ENCODE results near the gene PITPNM1. TPM values are rescaled to one million over a fixed set of nuclear protein-coding genes. Genes with fewer than 3 reads are reported as not detected.

PITPNM1 gene
- total RNA-seq, 1 donor from 2014 or later: 120 TPM

DNA sequence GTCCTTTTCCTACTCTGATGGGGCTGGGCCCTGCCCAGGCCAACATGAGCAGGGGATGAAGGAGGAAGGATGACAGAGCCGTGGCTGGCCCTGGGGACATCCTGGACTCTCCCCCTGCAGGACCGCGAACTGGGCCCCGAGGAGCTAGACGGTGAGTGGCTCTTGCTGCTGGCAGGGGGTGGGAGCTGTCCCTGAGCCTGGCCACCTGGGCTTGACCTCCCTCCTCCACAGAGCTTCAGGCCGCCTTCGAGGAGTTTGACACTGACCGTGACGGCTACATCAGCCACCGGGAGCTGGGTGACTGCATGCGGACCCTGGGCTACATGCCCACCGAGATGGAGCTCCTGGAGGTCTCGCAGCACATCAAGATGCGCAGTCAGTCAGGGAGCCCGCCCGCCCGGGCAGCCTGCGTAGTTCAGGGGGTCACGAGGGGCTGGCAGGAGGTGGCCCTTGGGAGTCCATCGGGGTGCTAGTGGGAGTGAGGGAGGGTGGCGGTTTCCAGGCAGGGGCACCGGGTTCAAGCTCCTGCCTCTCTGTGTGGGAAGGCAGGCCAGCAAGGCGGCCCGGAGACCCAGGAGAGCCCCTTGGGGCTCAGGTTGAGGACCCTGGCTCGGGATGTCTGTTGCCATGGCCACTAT lies 49.0 kb downstream of the PITPNM1 start:
- H3K4me3 Mint-ChIP-seq (ENCODE audit: low read depth): no peak overlapping the region
- peaks cover 4% of the 10 kb centered on the region for H3K4me1 Mint-ChIP-seq (ENCODE audit: low read depth)

DNA sequence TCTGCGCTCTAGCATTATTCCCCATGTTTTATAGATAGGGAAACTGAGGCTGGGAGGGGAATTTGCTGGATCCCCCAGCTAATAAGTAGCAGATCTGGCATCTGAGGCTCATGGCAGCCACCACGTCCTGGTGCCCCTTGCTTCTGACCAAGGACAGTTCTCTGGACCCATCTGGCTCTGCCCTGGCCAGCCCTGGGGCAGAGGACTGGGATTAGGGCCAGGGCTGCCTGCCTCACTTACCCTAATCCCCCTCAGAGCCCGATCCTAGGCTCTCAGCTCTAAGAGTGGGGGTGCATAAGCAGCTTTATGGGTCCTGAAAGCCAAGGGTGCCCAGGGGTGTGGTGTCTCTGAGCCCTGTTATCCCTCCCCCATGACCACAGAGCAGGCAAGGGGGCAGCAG lies 50.1 kb downstream of the PITPNM1 start, which contains the start of gene CABP4:
Gene CABP4 (plus strand): TSS at position 301 of the 400 bp plus-strand sequence. CDS start 70 bp downstream, at position 371.
- intact Hi-C loops (cut with micrococcal nuclease): no loop called here
- H3K36me3 Mint-ChIP-seq (ENCODE audit: low read depth): no peaks in the 10 kb centered on the region
- no peak within 1 kb of the TSS for H3K27ac Mint-ChIP-seq
- no peak within 1 kb of the TSS for H3K4me3 Mint-ChIP-seq (ENCODE audit: low read depth)
- no peaks in the 10 kb centered on the region for H3K9me3 Mint-ChIP-seq
- no peak for DNase-seq (ENCODE audit: low spot score)
- H3K4me1 Mint-ChIP-seq (ENCODE audit: low read depth): peaks cover 2% of the 10 kb centered on the region
- peaks cover 3% of the 10 kb centered on the region for H3K27me3 Mint-ChIP-seq (ENCODE audit: low read depth)

More for the DNA sequence above, 49.0 kb downstream of the PITPNM1 start:
- H3K9me3 Mint-ChIP-seq: no peaks in the 10 kb centered on the region
- DNase-seq (ENCODE audit: low spot score): no peak
- intact Hi-C loops (cut with micrococcal nuclease): no loop called here
- no peaks in the 10 kb centered on the region for H3K36me3 Mint-ChIP-seq (ENCODE audit: low read depth)
- H3K27me3 Mint-ChIP-seq (ENCODE audit: low read depth): peaks cover 6% of the 10 kb centered on the region
- H3K27ac Mint-ChIP-seq: no peak overlapping the region

- no peak for DNase-seq (ENCODE audit: low spot score)
- Mint-ChIP-seq H3K36me3 (ENCODE audit: low read depth) (no peaks in the 10 kb centered on the region), H3K4me1 (ENCODE audit: low read depth) (peaks cover 5% of the 10 kb centered on the region), H3K27ac (no peak overlapping the region), H3K4me3 (ENCODE audit: low read depth) (no peak overlapping the region), H3K27me3 (ENCODE audit: low read depth) (no peaks in the 10 kb centered on the region), H3K9me3 (no peaks in the 10 kb centered on the region)
- intact Hi-C loops (cut with micrococcal nuclease): no loop called here
Observed at GRCh38 chr11:67453816-67454732, 51.1 kb downstream of the PITPNM1 start.

DNA sequence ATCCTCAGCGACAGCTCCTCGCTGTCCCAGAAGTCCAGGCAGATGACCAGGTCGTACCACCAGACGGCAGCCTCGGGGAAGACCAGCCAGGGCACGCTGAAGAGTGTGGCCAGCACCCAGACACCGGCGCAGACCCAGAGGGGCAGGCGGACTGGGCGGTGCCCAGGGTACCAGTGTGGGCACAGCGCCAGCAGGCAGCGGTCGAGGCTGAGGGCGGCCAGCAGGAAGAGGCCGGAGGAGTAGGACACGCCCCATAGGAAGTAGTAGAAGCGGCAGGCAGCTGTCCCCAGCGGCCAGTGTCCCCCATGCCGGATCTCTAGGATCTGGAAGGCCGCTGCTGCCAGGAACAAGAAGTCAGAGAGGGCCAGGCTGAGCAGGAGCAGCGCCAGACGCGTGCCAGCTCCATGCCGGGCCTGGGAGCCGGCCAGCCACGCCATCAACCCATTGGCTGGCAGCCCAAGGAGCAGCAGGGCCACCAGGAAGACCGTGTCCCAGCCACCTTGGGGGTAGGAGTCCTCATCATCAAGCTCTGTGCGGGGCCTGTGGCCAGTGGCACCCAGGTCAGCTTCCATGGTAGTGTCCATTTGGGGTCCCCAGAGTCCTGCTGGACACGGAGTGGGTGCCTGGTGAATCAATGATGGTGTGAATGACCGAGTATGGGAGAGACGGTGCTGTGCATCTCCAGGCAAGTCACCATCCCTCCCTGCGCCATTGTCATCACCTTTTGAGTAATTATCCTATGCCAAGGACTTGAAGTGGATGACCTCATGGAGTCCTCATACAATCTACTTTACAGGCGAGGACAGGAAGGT lies 52.8 kb downstream of the PITPNM1 start, which contains the start of gene GPR152:
Gene GPR152 (minus strand): TSS at position 589 of the 812 bp plus-strand sequence. CDS start 5 bp downstream, at position 584.
- DNase-seq (ENCODE audit: low spot score): no peak
- no peak within 1 kb of the TSS for H3K27ac Mint-ChIP-seq
- no peaks in the 10 kb centered on the region for H3K9me3 Mint-ChIP-seq

DNA sequence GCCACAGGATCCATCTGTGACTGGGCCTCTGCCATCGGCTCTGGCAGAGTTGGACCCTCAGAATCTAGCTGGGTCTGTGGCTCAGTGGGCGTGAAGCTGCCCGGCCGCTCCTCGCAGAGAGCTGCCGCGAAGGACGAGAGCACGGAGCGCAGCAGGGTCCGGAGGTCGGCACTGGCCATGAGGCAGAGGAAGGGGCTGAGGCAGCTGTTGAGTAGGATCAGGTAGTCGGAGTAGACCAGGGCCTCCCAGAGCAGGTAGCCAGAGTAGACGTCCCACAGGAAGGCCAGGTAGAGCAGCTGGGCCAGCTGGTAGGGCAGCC lies 53.5 kb downstream of the PITPNM1 start:
- Mint-ChIP-seq H3K4me3 (ENCODE audit: low read depth) (no peak overlapping the region), H3K9me3 (no peaks in the 10 kb centered on the region), H3K4me1 (ENCODE audit: low read depth) (peaks cover 13% of the 10 kb centered on the region), H3K27me3 (ENCODE audit: low read depth) (no peaks in the 10 kb centered on the region), H3K36me3 (ENCODE audit: low read depth) (no peaks in the 10 kb centered on the region), H3K27ac (no peak overlapping the region)
- no peak for DNase-seq (ENCODE audit: low spot score)
- intact Hi-C loops (cut with micrococcal nuclease): no loop called here

More for the DNA sequence above, 52.8 kb downstream of the PITPNM1 start, which contains the start of gene GPR152:
- intact Hi-C loops (cut with micrococcal nuclease): no loop called here
- Mint-ChIP-seq H3K4me3 (ENCODE audit: low read depth) (no peak within 1 kb of the TSS), H3K36me3 (ENCODE audit: low read depth) (no peaks in the 10 kb centered on the region), H3K4me1 (ENCODE audit: low read depth) (peaks cover 11% of the 10 kb centered on the region), H3K27me3 (ENCODE audit: low read depth) (no peaks in the 10 kb centered on the region)

GRCh38 chr11:67450796-67451657 lies 54.1 kb downstream of the PITPNM1 start:
- Mint-ChIP-seq H3K4me3 (ENCODE audit: low read depth) (no peak overlapping the region), H3K36me3 (ENCODE audit: low read depth) (no peaks in the 10 kb centered on the region), H3K4me1 (ENCODE audit: low read depth) (peaks cover 15% of the 10 kb centered on the region), H3K9me3 (no peaks in the 10 kb centered on the region), H3K27me3 (ENCODE audit: low read depth) (no peaks in the 10 kb centered on the region), H3K27ac (no peak overlapping the region)
- no peak for DNase-seq (ENCODE audit: low spot score)
- intact Hi-C loops (cut with micrococcal nuclease): no loop called here

GRCh38 chr11:67449116-67449844 lies 55.9 kb downstream of the PITPNM1 start:
- Mint-ChIP-seq H3K27ac (peak overlapping the region; percentile 9), H3K36me3 (ENCODE audit: low read depth) (no peaks in the 10 kb centered on the region)

GRCh38 chr11:67448220-67448609 lies 56.9 kb downstream of the PITPNM1 start:
- Mint-ChIP-seq H3K4me3 (ENCODE audit: low read depth) (no peak overlapping the region), H3K4me1 (ENCODE audit: low read depth) (peaks cover 31% of the 10 kb centered on the region), H3K27ac (peak overlapping the region; percentile 8), H3K9me3 (no peaks in the 10 kb centered on the region), H3K36me3 (ENCODE audit: low read depth) (no peaks in the 10 kb centered on the region), H3K27me3 (ENCODE audit: low read depth) (no peaks in the 10 kb centered on the region)
- intact Hi-C loops (cut with micrococcal nuclease): no loop called here
- DNase-seq (ENCODE audit: low spot score): no peak

More at GRCh38 chr11:67449116-67449844, 55.9 kb downstream of the PITPNM1 start:
- Mint-ChIP-seq H3K4me3 (ENCODE audit: low read depth) (no peak overlapping the region), H3K27me3 (ENCODE audit: low read depth) (no peaks in the 10 kb centered on the region), H3K4me1 (ENCODE audit: low read depth) (peaks cover 28% of the 10 kb centered on the region), H3K9me3 (no peaks in the 10 kb centered on the region)
- DNase-seq (ENCODE audit: low spot score): no peak
- intact Hi-C loops (cut with micrococcal nuclease): no loop called here

DNA sequence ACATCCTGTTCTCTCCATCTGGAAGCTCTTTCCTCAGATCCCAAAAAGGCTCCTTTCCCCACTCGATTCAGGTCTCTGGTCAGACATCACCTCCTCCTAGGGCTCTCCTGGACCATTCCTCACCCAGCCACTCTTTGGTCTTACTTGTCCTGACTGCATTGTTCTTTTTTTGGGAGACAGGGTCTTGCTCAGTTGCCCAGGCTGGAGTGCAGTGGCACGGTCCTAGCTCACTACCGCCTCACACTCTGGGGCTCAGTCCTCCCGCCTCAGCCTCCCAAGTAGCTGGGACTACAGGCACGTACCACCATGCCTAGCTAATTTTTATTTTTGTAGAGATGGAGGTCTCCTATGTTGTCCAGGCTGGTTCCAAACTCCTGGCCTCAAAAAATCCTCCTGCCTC lies 59.6 kb downstream of the PITPNM1 start:
- Mint-ChIP-seq H3K4me1 (ENCODE audit: low read depth) (peaks cover 41% of the 10 kb centered on the region), H3K9me3 (no peaks in the 10 kb centered on the region), H3K27me3 (ENCODE audit: low read depth) (no peaks in the 10 kb centered on the region), H3K36me3 (ENCODE audit: low read depth) (no peaks in the 10 kb centered on the region), H3K27ac (peak overlapping the region; percentile 70), H3K4me3 (ENCODE audit: low read depth) (peak overlapping the region; percentile 76)
- intact Hi-C loops (cut with micrococcal nuclease): no loop called here
- DNase-seq (ENCODE audit: low spot score): no peak

- intact Hi-C loops (cut with micrococcal nuclease): loop anchor here (2.0 kb wide), 1 partner anchor 14 kb away; the partner anchor contains the start of gene RPS6KB2
- H3K4me1 Mint-ChIP-seq (ENCODE audit: low read depth): peaks cover 48% of the 10 kb centered on the region
- H3K9me3 Mint-ChIP-seq: no peaks in the 10 kb centered on the region
- H3K4me3 Mint-ChIP-seq (ENCODE audit: low read depth): peak overlapping the region; percentile 78
- H3K36me3 Mint-ChIP-seq (ENCODE audit: low read depth): peaks cover 20% of the 10 kb centered on the region
- peak overlapping the region; percentile 89 for H3K27ac Mint-ChIP-seq
- DNase-seq (ENCODE audit: low spot score): no peak
- H3K27me3 Mint-ChIP-seq (ENCODE audit: low read depth): no peaks in the 10 kb centered on the region
Observed at GRCh38 chr11:67442504-67443404, 62.4 kb downstream of the PITPNM1 start.
